Middle frontal gyrus (tissue), 1 donor: ENCODE data around the gene ZNF37A.
"Not testable (repeated sequence)": the region's sequence is repeated elsewhere in the genome, so short reads cannot be mapped to it uniquely, and the experiment has no call there.

Source experiments
- DNase-seq: peaks from one replicate; pipeline ENCODE4 v3.0.0-alpha.2; 2015; ENCODE audit warnings: low spot score; ENCODE audit errors: extremely low spot score

The ZNF37A gene

DNA sequence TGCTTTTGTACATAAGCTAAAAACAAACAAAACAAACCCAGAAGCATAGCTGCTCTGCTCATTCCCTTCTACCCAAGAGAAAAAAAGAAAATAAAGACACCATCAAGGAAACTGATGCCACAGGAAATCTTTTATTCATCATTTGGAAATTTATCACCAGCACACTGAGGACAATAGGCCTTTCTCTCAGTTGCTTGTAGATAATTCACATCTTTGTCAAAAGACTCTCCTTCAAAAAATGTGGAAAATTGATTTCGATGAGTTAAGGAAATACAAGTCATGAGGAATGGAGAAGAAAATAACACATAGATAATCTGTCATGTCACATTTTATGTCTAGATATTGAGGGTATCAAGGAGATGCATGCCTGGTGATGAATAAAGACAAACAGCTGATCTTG lies 53.5 kb downstream of the ZNF37A start:
- no peak for DNase-seq

DNA sequence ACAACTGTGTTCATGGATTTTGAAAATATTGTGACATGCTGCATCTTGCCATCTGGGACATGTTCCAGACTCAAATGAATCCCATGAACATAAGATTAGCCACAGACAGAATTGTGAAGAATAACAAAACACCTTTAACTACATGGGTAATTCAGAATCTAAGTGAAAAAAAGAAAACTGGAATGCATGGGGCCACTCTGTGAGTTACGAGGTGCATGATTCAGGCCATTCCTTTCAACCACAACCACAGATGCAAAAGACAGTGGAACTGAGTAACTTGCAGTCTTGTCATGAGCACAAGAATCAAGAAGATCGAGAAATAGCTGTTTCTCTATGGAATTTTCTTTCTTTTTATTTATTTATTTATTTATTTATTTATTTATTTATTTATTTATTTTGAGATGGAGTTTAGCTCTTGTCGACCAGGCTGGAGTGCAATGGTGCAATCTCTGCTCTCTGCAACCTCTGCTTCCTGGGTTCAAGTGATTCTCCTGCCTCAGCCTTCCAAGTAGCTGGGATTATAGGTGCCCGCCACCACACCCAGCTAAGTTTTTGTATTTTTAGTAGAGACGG lies 56.8 kb downstream of the ZNF37A start:
- not testable (repeated sequence) for DNase-seq

DNA sequence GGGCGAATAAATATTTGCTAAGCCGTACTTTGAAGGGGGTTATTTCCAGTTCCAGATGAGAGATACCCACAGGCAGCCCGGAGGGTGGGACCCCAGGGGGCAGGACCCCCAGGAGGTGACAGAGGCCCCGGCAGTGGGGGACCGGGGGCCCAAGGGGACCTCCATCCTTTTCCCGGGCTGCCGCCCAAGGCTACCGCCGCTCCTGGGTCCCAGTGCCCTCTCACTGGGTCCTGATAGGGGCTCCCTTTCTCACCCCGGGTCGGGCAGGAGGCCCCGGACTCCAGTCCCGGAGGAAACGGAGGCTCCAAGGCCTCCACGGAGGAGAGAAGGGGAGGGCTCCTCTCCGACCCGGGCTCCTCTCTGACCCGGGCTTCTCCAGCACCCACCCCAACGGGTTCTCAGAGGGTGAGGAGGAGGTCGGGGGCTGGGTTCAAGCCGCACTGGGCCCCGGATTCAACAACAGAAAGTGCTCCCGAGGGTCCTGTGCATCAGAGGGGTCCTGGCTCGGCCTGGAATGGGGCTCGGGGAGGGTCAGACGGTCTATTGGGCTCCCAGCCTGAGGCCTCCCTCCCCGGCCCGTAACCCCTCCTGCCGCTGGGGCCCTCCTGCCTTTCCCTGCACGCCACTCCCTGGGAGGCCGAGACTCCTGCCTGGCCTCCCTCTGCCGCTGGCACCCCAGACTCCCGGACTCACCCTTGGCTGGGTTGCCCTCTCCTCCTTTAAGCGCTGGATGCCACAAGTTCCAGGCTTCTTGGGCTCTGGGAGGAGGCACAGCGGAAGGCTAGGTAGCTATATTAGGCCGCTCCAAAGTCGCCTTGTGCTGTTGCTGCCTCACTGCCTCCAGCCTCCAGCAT lies 62.5 kb downstream of the ZNF37A start:
- no peak for DNase-seq

DNA sequence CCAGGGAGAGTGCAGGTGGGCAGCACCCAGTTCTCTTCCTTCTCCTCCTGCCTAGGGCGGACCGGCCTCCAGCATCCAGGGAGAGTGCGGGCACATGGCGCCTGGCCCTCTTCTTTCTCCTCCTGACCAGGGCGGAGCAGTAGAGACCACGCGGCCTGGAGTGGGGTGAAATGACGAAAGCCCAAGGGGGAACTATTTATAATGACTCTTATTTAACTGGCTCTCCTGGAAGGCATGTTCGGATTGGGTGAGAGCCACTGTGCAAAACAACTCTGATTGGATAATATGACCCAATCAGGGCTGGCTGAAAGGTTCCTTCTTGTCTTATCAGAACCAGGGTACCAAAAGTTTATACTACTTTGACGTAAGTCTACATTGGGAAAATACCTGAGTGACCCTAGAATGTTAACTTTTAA lies 63.1 kb downstream of the ZNF37A start:
- no peak for DNase-seq

DNA sequence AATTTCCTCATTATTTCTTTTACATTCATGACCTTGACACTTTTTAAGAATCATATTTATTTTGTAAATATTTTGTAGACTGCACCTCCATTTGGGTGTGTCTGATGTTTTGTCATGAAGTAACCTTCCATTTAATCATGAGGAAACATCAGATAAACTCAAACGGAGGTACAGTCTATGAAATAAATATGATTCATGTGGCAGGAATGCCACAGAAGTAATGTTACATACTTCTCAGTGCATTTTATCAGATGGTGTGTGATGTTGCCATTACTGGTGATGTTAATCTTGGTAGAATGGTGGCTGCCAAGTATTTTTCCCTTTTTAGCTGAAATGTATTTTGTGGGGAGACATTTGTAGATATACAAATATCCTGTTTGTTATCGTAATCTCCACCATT lies 64.9 kb downstream of the ZNF37A start:
- no peak for DNase-seq

DNA sequence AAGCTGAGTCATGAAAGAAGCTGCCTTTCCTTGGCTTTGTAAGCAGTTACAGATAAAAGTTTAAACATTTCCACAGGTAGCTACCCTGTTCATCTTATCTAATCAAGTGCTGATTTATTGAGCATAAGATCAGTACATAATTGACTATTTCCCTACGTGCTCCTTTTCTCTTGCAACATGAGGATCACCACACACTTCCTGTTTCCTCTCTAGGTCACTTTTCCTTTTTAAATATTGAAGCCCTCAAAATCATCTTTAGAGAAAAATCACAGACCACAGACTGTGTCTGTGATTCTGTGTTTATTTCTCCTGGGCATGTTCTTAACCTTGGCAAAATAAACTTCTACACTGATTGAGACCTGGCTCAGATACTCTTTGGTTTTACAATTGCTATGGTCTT lies 69.5 kb downstream of the ZNF37A start:
- DNase-seq, result no peak

DNA sequence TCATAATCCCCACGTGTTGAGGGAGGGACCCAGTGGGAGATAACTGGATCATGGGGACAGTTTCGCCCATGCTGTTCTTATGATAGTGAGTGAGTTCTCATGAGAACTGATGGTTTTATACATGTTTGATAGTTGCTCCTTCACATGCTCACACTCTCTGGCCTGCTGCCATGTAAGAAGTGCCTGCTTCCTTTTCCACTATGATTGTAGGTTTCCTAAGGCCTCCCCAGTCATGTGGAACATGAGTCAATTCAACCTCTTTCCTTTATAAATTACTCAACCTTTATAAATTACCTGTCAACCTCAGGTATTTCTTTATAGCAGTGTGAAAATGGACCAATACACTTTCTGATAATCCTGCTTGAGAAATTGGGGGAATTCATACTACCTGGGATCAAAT lies 80.2 kb downstream of the ZNF37A start:
- no peak for DNase-seq

DNA sequence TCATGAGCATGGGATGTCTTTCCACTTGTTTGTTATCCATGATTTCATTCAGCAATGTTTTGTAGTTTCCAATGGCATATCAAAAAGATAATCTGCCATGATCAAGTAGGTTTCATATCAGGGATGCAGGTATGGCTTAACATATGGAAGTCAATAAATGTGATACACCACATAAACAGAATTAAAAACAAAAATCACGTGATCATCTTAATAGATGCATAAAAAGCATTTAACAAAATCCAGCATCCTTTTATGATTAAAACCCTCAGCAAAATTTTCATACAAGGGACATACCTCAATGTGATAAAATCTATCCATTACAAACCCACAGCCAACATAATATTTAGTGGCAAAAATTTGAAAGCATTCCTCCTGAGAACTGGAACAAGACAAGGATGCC lies 90.3 kb downstream of the ZNF37A start:
- no peak for DNase-seq
